Urothelium cell line (cell line): Measurements from ENCODE around the gene IL17C.

Source experiments
- DNase-seq: peaks from one replicate; pipeline ENCODE4 v3.0.0; 2011; ENCODE audit warnings: low spot score, mixed read lengths
- FAIRE-seq: peaks from 2 replicates; lab custom pipeline; 2011; peaks lifted over from hg19 to GRCh38; lab: Jason Lieb, UNC

IL17C gene

GRCh38 chr16:88643644-88643932, 5.2 kb downstream of the IL17C start:
- no peak for DNase-seq
- FAIRE-seq, result no peak

- FAIRE-seq, result no peak
- no peak for DNase-seq
These were observed 7.1 kb downstream of the IL17C start for GRCh38 chr16:88645455-88645854.

- FAIRE-seq (no peak), DNase-seq (no peak)
These were observed 7.6 kb downstream of the IL17C start for GRCh38 chr16:88645941-88646340.

- FAIRE-seq (no peak), DNase-seq (no peak)
These were observed 8.1 kb downstream of the IL17C start for GRCh38 chr16:88646345-88647034.

GRCh38 chr16:88647178-88648070, 9.1 kb downstream of the IL17C start:
- FAIRE-seq, result no peak
- DNase-seq, result no peak

GRCh38 chr16:88649195-88649923, 11.0 kb downstream of the IL17C start:
- no peak for FAIRE-seq
- DNase-seq, result no peak

- FAIRE-seq, result no peak
These were observed 11.8 kb downstream of the IL17C start for GRCh38 chr16:88649924-88650748.

GRCh38 chr16:88650749-88651275, 12.4 kb downstream of the IL17C start, which contains the start of gene CYBA:
Gene CYBA, minus strand, starts transcription at chr16:88651053. Its CDS starts 40 bp downstream, at chr16:88651013.
- DNase-seq, result no peak
- no peak for FAIRE-seq

More at GRCh38 chr16:88649924-88650748, 11.8 kb downstream of the IL17C start:
- DNase-seq, result no peak

- FAIRE-seq (no peak), DNase-seq (no peak)
These were observed 13.1 kb downstream of the IL17C start for GRCh38 chr16:88651276-88651988.

GRCh38 chr16:88651989-88652761, 13.8 kb downstream of the IL17C start:
- FAIRE-seq (no peak), DNase-seq (no peak)

- DNase-seq (no peak), FAIRE-seq (no peak)
These were observed 14.3 kb downstream of the IL17C start for GRCh38 chr16:88652762-88653063.

GRCh38 chr16:88653101-88653500, 14.7 kb downstream of the IL17C start:
- FAIRE-seq (no peak), DNase-seq (no peak)

GRCh38 chr16:88653596-88654362, 15.4 kb downstream of the IL17C start:
- DNase-seq (no peak), FAIRE-seq (no peak)

GRCh38 chr16:88654363-88655052, 16.1 kb downstream of the IL17C start:
- no peak for DNase-seq
- no peak for FAIRE-seq

GRCh38 chr16:88655053-88655732, 16.8 kb downstream of the IL17C start:
- FAIRE-seq (no peak), DNase-seq (no peak)

- FAIRE-seq (no peak), DNase-seq (no peak)
These were observed 17.4 kb downstream of the IL17C start for GRCh38 chr16:88655733-88656281.
